ENCODE data around the gene SNTN.

DNA sequence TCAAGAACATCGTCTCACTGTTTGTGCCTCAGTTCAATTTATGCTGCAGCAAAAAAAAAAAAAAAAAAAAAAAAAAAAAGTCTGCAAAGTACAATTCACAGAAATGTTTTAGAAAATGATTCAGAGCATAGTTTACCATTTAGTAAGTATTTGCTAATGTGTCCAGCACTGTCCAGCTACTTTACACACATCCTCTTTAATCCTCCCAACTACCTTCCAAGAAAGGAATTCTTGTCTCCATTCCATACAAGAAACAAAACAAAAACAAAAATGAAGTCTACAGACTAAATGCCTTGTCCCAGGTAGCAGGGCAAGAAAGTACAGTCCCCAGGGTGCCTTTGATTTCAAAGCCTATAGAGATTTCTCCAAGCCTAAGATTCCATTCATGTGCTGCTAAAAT, 38.9 kb upstream of the SNTN start:
- TF ChIP-seq EZH2phosphoT487 (IDR thresholded peaks at IDR 0.05) (no peak), EZH2 (IDR thresholded peaks at IDR 0.05) (no peak)
- TF ChIP-seq, protein P1, sequence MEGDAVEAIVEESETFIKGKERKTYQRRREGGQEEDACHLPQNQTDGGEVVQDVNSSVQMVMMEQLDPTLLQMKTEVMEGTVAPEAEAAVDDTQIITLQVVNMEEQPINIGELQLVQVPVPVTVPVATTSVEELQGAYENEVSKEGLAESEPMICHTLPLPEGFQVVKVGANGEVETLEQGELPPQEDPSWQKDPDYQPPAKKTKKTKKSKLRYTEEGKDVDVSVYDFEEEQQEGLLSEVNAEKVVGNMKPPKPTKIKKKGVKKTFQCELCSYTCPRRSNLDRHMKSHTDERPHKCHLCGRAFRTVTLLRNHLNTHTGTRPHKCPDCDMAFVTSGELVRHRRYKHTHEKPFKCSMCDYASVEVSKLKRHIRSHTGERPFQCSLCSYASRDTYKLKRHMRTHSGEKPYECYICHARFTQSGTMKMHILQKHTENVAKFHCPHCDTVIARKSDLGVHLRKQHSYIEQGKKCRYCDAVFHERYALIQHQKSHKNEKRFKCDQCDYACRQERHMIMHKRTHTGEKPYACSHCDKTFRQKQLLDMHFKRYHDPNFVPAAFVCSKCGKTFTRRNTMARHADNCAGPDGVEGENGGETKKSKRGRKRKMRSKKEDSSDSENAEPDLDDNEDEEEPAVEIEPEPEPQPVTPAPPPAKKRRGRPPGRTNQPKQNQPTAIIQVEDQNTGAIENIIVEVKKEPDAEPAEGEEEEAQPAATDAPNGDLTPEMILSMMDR (IDR thresholded peaks at IDR 0.05) = no peak

Data from neural progenitor cell (in vitro differentiated cells).